T47D (cell line): ENCODE measurements around the gene BTBD9.
A peak's percentile ranks its signal among the peaks of the same experiment; 100 is the strongest.

Source experiments
- DNase-seq, 2 experiments: peaks; one replicate each; pipeline versions ENCODE4 v3.0.0 to v3.0.0-alpha.2; 2011 to 2012; ENCODE audit warnings: low read depth in 1 of 2, low spot score in 1 of 2
- JUND ChIP-seq: IDR thresholded peaks from 2 replicates; pipeline ENCODE4 v1.6.1; 2012; ENCODE audit warnings: low read depth
- in situ Hi-C: cut with HindIII; loops from 2 replicates; pipeline ENCODE4 v1.10.0; 2016; ENCODE audit warnings: low sequenced_read_pairs, low pct_unique_long_range_greater_than_20kb

The BTBD9 gene

GRCh38 chr6:38168126-38168525 is 471.6 kb downstream of the BTBD9 start:
- TF ChIP-seq JUND, result no peak
- in situ Hi-C loops, result no loop called here
- no peak for DNase-seq

- DNase-seq, result no peak
- in situ Hi-C loops, result no loop called here
- TF ChIP-seq JUND, result no peak
Measured at GRCh38 chr6:38167598-38167997, 472.1 kb downstream of the BTBD9 start.

GRCh38 chr6:38166411-38167240 is 473.1 kb downstream of the BTBD9 start:
- in situ Hi-C loops, result no loop called here
- no peak for TF ChIP-seq JUND
- DNase-seq, result no peak

GRCh38 chr6:38164671-38165108 is 475.0 kb downstream of the BTBD9 start:
- no peak for DNase-seq
- no peak for TF ChIP-seq JUND
- in situ Hi-C loops, result no loop called here

- no peak for TF ChIP-seq JUND
- no peak for DNase-seq
- in situ Hi-C loops, result no loop called here
Measured at GRCh38 chr6:38164131-38164481, 475.6 kb downstream of the BTBD9 start.

GRCh38 chr6:38163186-38164130 is 476.3 kb downstream of the BTBD9 start:
- no peak for TF ChIP-seq JUND
- DNase-seq, result no peak
- in situ Hi-C loops, result no loop called here

- in situ Hi-C loops, result no loop called here
- no peak for TF ChIP-seq JUND
- DNase-seq, result no peak
Measured at GRCh38 chr6:38162493-38163185, 477.1 kb downstream of the BTBD9 start.

- in situ Hi-C loops, result no loop called here
- no peak for DNase-seq
- TF ChIP-seq JUND, result no peak
Measured at GRCh38 chr6:38161754-38162492, 477.8 kb downstream of the BTBD9 start.

- DNase-seq, result no peak
- TF ChIP-seq JUND, result no peak
- in situ Hi-C loops, result no loop called here
Measured at GRCh38 chr6:38161331-38161730, 478.4 kb downstream of the BTBD9 start.

GRCh38 chr6:38160831-38161230 is 478.9 kb downstream of the BTBD9 start:
- in situ Hi-C loops, result no loop called here
- TF ChIP-seq JUND, result no peak
- no peak for DNase-seq

GRCh38 chr6:38159596-38159995 is 480.1 kb downstream of the BTBD9 start:
- in situ Hi-C loops, result no loop called here
- peak in 1 of 2 experiments; percentile 39 for DNase-seq
- no peak for TF ChIP-seq JUND
